Measurements from ENCODE around the gene FAXC.
A peak's percentile ranks its signal among the peaks of the same experiment; 100 is the strongest.
"Not testable (repeated sequence)": the region's sequence is repeated elsewhere in the genome, so short reads cannot be mapped to it uniquely, and the experiment has no call there.

Gene FAXC

GRCh38 chr6:99341862-99342455 lies 7.5 kb downstream of the FAXC start:
- no peak for DNase-seq (ENCODE audit: low read depth in 2 of 2)

- no peak for DNase-seq (ENCODE audit: low read depth in 2 of 2)
Measured at GRCh38 chr6:99338188-99338587, 11.3 kb downstream of the FAXC start.

- DNase-seq (ENCODE audit: low read depth in 2 of 2), result not testable (repeated sequence)
Measured at GRCh38 chr6:99335298-99335697, 14.2 kb downstream of the FAXC start.

GRCh38 chr6:99334526-99335127 lies 14.8 kb downstream of the FAXC start:
- no peak for DNase-seq (ENCODE audit: low read depth in 2 of 2)

- DNase-seq (ENCODE audit: low read depth in 2 of 2), result no peak
Measured at GRCh38 chr6:99333068-99333467, 16.4 kb downstream of the FAXC start.

- no peak for DNase-seq (ENCODE audit: low read depth in 2 of 2)
Measured at GRCh38 chr6:99331531-99331930, 17.9 kb downstream of the FAXC start.

- peak in 1 of 2 donors; percentile 43 for DNase-seq (ENCODE audit: low read depth in 2 of 2)
Measured at GRCh38 chr6:99330159-99330558, 19.3 kb downstream of the FAXC start.

GRCh38 chr6:99324996-99325395 lies 24.5 kb downstream of the FAXC start:
- no peak for DNase-seq (ENCODE audit: low read depth in 2 of 2)

GRCh38 chr6:99318566-99318965 lies 30.9 kb downstream of the FAXC start:
- DNase-seq (ENCODE audit: low read depth in 2 of 2), result no peak

- DNase-seq (ENCODE audit: low read depth in 2 of 2), result no peak
Measured at GRCh38 chr6:99312354-99312753, 37.1 kb downstream of the FAXC start.

GRCh38 chr6:99310553-99310952 lies 38.9 kb downstream of the FAXC start:
- DNase-seq (ENCODE audit: low read depth in 2 of 2), result no peak

GRCh38 chr6:99309557-99309956 lies 39.9 kb downstream of the FAXC start:
- DNase-seq (ENCODE audit: low read depth in 2 of 2), result no peak

- no peak for DNase-seq (ENCODE audit: low read depth in 2 of 2)
Measured at GRCh38 chr6:99308788-99309187, 40.7 kb downstream of the FAXC start.

GRCh38 chr6:99307295-99307907 lies 42.1 kb downstream of the FAXC start:
- no peak for DNase-seq (ENCODE audit: low read depth in 2 of 2)

- DNase-seq (ENCODE audit: low read depth in 2 of 2), result no peak
Measured at GRCh38 chr6:99306341-99306740, 43.1 kb downstream of the FAXC start.

GRCh38 chr6:99305021-99305554 lies 44.4 kb downstream of the FAXC start:
- DNase-seq (ENCODE audit: low read depth in 2 of 2), result no peak

GRCh38 chr6:99297415-99297814 lies 52.1 kb downstream of the FAXC start:
- DNase-seq (ENCODE audit: low read depth in 2 of 2), result no peak

- no peak for DNase-seq (ENCODE audit: low read depth in 2 of 2)
Measured at GRCh38 chr6:99297006-99297405, 52.5 kb downstream of the FAXC start.

GRCh38 chr6:99296261-99296660 lies 53.2 kb downstream of the FAXC start:
- DNase-seq (ENCODE audit: low read depth in 2 of 2), result no peak

- DNase-seq (ENCODE audit: low read depth in 2 of 2), result no peak
Measured at GRCh38 chr6:99295276-99295675, 54.2 kb downstream of the FAXC start.

GRCh38 chr6:99294786-99295185 lies 54.7 kb downstream of the FAXC start:
- DNase-seq (ENCODE audit: low read depth in 2 of 2), result no peak

- DNase-seq (ENCODE audit: low read depth in 2 of 2), result no peak
Measured at GRCh38 chr6:99289701-99290100, 59.8 kb downstream of the FAXC start.

GRCh38 chr6:99288668-99289067 lies 60.8 kb downstream of the FAXC start:
- DNase-seq (ENCODE audit: low read depth in 2 of 2), result no peak

Data from activated CD8-positive, alpha-beta memory T cell treated with anti-CD3 and anti-CD28 coated beads for 4 hours (primary cell).